HG02642 (cell line): Measurements from ENCODE around the gene INTS7.
A peak's percentile ranks its signal among the peaks of the same experiment; 100 is the strongest.

Source experiments
- ATAC-seq: cut with Tn5 transposase; IDR thresholded peaks from one replicate; pipeline ENCODE4 v1.9.1; 2021; ENCODE audit warnings: mild to moderate bottlenecking; ENCODE audit not compliant: unreplicated experiment, poor library complexity

The INTS7 gene

DNA sequence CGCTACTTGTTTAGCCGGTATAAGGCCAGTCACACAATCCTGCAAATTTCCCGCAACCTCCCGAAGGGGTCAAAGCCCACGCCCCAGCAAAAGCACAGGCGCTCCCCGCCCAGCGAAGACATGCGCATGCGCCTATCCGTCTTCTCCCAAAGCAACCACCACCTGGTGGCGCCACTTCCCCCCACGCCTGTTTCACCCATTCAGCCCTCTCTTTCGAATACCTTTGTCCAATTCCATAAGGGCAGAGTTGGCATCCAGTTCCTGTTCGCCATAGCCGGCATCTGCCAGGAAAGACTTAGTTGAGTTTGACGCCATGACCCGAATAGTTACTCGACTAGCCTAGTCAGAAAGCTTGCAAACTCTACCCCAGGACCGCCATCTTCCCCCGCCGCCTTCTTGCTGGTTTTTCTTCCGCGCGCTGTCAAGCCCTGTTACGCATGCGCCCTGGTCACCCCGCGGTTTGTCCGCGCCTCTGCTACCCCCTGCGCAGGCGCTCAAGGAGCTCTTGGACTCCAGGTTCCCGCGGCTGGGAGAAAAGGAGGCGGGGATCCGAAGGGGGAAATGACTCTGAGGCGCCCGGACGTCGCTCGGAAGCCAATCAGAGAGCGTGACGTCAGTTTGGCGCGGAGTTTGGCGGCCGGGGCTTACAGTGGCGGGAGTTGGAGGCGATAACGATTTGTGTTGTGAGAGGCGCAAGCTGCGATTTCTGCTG lies at the start of gene INTS7, which contains the start of gene DTL:
TSS of gene INTS7 (minus strand) at position 435 of the 712 bp plus-strand sequence. CDS start at position 315, 120 bp downstream.
TSS of gene DTL (plus strand) at position 626 of the 712 bp plus-strand sequence. CDS start 143 bp downstream, outside the sequence.
- ATAC-seq, result peak; percentile 82

GRCh38 chr1:212082765-212083406 lies 47.5 kb upstream of the INTS7 start:
- no peak for ATAC-seq

DNA sequence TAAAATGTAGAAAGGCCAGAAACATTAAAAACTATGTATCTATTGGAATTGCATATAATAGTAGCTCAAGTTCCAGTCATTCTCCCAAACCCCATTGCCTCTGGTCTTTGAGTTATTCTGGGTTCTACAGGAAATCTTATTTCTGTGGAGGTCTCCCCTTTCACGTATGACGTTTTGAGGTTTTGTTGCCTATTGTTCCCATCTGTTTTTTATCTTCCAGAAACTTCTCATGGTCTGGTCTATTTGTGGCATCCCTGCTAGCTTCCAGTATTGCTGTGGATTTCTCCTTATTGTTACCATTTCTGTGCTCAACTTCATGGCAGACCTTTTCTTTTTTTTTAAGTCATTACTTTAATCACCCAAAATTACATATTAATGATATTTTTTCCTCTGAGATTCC lies 43.5 kb upstream of the INTS7 start:
- ATAC-seq, result no peak

- ATAC-seq, result no peak
Measured at GRCh38 chr1:212077028-212077427, 41.7 kb upstream of the INTS7 start.

GRCh38 chr1:212074856-212075255 lies 39.5 kb upstream of the INTS7 start:
- no peak for ATAC-seq

GRCh38 chr1:212074313-212074712 lies 39.0 kb upstream of the INTS7 start:
- ATAC-seq, result no peak

DNA sequence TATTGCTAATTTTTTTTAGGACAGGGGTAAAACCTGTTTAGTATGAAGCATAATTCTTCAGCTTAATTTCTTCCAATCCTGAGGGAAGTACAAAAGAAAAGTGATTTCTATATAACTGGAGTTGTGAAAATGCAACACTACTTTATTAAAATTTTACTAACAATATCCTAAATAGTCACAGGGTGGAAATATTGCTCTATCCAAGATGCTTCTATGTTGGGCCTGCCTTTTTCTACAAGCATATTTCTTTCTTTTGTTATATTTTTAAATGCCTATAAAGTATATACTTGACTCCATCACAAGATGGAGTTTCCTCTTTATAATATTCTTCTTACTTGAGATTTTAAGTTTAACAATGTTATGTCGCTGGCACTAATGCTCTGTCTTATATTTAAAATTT lies 38.1 kb upstream of the INTS7 start:
- ATAC-seq, result no peak

DNA sequence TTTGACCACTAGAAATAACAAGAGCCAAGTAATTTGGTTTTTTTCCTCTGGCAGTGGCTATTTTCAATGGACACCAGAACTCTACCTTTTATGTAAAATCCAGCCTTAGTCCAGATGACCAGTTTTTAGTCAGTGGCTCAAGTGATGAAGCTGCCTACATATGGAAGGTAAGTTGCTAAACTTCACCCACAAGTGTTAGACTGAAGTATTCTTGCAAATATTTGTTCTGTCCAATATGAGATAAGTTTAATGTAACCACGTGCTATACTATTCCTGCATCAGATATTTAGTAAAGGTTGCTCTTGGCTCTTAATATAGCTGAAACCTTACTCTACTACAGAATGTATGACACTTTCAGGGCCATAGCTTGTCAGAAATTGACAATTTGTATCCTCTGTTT lies 36.7 kb upstream of the INTS7 start:
- no peak for ATAC-seq

DNA sequence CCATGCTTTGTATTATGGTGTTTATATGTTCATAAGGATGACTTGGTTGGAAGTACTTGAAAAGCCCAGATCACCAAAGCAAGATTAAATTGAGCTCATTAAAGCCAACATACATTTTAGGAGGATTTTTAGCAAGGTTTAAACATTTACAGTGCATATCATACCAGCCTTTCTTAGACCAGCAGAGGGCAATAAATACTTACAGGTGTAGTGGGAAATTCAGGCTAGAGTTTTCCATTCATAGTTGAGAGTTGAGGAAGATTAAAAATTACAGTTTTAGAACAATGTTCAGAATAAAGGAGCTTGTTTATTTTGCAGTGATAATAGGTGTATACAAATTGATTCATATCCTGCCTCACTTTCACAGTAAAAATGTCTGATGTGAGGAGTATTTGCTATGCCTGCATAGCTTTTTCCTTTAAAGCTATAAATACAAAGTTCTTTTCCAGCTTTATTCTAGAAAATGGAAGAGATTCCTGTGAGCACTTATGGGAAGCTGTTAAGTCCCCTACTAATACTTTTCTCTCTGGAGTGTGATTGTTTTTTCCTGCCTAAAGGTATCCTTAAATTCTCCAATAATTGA lies 35.5 kb upstream of the INTS7 start:
- no peak for ATAC-seq

DNA sequence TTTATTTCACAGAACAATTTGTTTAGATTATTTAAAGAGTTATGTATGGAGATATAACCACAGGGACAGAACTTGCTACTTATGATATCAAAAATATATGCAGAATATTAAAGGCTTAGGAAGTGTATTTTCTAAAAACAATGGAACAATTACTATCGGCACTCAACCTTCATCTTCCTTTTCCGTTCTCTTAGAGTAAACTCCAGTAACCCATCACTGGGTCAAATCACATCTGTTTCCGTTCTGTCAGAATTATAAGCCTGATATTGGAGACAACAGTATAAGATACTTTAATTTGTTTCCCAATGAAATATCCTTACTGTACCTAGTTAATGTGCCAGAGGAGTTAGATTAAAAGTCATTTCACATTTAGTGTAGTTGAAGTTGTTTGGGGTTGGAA lies 32.4 kb upstream of the INTS7 start:
- ATAC-seq, result no peak

- no peak for ATAC-seq
Measured at GRCh38 chr1:212062832-212063438, 27.6 kb upstream of the INTS7 start.

GRCh38 chr1:212060632-212061472 lies 25.5 kb upstream of the INTS7 start:
- ATAC-seq, result no peak

DNA sequence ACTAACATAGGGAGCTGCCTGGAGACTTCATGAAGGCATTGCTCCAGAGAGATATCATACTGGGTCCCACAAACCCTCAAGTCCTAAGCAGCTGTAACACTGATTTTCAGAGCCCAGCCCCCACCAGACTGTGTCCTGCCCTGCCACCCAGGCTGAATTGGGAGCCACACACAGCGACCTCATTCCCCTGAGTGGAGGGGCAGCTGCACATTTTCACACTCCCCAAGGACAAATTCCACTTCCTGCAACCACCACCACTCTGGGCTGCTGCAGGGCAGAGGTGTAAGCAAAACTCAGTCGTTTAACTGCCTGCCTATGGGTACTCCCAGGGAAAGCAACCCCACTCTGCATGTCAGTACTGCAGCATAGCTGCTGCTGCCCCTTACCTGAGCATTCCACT lies 20.0 kb upstream of the INTS7 start:
- ATAC-seq, result no peak

DNA sequence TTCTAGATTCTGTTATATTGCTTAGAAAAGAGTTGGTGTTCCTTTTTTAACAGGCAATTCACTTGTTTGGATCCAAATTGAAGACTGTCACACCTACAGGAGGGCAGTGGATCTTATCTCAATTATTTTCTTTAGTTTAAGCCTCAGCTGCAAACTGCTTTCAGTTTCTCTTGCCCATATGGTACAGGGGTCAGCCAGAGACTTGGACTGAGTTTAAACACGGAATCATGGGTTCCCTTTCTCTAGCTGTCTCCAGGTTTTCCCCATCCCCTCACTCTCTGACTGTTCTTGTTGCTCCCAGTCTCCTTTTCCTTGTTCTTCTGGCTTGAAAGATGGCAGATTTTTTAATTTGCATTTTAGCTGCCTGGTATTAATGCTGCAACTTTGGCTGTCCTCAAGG lies 18.6 kb upstream of the INTS7 start:
- no peak for ATAC-seq

GRCh38 chr1:212045981-212046380 lies 10.6 kb upstream of the INTS7 start:
- ATAC-seq, result no peak

DNA sequence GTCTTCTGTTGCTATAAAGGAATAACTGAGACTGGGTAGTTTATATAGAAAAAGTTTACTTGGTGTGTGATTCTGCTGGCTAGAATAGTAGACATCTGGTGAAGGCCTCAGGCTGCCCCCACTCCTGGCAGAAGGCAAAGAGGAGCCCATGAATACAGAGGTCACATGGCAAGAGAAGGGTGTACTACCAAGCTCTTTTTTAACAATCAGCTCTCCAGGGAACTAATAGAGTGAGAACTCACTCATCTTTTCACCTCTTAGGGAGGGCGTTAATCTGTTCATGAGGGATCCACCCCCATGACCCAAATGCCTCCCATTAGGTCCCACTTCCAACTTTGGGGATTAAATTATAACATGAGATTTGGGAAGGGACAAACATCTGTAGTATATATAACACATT lies 9.5 kb upstream of the INTS7 start:
- ATAC-seq, result no peak

GRCh38 chr1:212042436-212042835 lies 7.1 kb upstream of the INTS7 start:
- no peak for ATAC-seq

DNA sequence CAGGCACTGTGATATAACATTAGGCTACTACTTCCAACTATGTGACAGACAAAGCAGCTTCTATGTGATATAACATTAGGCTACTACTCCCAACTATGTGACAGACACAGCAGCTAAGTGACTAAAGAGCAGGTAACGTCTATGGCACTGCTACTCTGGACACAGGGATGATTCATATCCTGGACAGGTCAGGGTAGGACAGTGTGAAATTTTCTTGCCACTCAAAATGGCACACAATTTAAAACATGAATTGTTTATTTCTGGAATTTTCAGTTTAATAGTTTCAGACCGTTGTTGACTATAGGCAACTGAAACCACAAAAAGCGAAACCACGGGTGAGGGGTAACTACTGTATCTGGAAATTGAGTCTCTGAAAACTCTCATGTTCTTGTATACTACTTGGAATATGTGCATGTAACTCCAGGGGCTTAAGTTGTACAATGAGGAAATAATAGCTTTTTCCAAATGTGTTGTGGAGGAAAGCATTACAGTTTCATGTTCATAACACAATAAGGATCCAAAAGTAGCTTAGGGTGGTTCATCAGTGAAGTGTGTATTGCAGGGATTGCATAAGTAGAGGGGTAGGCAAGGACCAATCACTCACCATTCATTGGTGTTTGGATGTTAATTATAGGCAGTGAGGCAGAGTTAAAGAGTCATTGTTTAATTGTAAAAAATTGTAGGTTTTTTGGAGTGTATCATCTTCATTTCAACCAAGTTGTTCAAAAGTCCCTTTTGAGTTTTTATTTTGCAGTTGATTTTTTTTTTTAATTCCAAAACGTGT lies 5.5 kb upstream of the INTS7 start:
- no peak for ATAC-seq

- ATAC-seq, result no peak
Measured at GRCh38 chr1:212039622-212040021, 4.3 kb upstream of the INTS7 start.

GRCh38 chr1:212037900-212038299 lies 2.5 kb upstream of the INTS7 start:
- ATAC-seq, result no peak
